T follicular helper cell (primary cell): ENCODE data around the gene RHBDL1.

Source experiments
- DNase-seq: peaks from one replicate; pipeline ENCODE4 v3.0.0-alpha.2; 2020; ENCODE audit warnings: low read depth
- total RNA-seq, 2 experiments: gene quantifications; one replicate each; lab custom pipeline; 2026; lab: John Stamatoyannopoulos, UW

Gene RHBDL1
- total RNA-seq, result 0.48 to 2.8 reads per million in 2 experiments

DNA sequence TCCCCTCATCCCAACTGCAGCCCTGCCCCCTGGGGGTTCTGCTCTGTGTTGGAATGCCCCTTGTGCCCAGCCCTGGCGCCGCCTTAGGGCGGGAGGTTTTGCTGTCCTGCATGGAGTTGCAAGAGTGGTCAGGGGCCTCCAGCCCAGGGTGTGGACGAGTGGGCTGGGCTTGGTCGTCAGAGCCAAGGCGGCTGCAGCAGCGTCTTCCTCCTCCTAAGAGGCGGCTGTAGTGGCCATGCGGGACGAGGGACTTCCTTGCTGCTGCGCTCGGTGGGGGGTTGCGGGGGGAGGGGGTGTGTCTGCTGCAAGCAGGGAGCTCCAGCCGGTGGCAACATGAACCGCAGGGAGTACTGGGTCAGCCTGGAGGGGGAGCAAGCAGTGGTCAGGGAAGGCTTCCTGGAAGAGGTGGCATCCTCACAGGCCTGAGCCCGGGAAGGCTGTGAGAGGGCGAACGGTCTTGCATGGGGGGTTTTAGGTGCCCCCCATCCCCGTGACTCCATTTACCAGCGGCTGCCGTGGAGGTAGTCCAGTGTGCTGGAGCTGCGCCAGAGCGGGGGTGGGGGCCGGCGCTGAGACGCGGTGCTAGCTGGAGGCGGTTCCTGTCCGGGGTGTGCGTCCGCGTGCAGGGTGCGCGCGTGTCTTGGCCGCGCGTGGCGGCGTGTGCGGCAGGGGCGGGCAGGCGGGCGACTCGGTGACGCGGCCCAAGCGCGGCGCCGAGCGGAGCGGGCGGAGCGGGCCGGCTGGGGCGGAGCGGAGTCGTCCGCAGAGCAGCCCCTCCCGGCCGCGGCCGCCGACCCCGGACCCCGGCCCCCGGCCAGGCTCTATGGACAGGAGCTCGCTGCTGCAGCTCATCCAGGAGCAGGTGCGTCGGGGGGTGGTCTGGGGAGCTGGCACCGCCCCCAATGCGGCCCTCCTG, at the start of gene RHBDL1:
Gene RHBDL1, plus strand, starts transcription at position 704 of the 916 bp plus-strand sequence. Its CDS starts 120 bp downstream, at position 824.
- no peak for DNase-seq

DNA sequence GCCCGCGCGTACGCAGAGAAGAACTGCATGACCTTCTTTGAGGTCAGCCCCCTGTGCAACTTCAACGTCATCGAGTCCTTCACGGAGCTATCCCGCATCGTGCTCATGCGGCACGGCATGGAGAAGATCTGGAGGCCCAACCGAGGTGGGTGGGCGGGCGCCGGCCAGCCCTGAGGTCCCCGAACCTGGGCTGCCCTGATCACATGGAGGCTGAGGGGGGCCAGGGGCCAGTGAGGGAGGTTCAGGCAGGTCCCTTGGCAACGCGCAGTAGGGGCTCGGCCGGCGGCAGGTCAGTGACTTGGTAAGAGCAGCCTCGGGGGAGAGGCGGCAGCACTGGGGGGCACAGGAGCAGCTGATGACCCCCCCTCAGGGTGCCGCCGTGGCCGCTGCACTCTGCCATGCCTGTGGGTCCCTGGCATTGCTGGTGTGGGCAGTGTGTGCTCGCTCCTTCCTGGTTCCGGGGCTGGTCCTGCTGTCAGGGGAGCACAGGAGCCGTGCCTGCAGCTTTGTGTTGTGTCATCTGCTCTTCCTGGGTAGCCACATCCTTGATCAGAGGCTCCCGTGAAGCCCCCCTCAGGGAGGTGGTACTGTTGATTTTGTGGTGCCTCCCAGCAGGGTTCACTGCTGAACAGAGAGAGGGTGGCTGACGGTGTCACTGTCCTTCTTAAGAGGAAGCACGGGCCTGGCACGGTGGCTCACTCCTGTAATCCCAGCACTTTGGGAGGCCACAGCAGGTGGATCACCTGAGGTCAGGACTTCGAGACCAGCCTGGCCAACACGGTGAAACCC, 49.3 kb upstream of the RHBDL1 start:
- no peak for DNase-seq

DNA sequence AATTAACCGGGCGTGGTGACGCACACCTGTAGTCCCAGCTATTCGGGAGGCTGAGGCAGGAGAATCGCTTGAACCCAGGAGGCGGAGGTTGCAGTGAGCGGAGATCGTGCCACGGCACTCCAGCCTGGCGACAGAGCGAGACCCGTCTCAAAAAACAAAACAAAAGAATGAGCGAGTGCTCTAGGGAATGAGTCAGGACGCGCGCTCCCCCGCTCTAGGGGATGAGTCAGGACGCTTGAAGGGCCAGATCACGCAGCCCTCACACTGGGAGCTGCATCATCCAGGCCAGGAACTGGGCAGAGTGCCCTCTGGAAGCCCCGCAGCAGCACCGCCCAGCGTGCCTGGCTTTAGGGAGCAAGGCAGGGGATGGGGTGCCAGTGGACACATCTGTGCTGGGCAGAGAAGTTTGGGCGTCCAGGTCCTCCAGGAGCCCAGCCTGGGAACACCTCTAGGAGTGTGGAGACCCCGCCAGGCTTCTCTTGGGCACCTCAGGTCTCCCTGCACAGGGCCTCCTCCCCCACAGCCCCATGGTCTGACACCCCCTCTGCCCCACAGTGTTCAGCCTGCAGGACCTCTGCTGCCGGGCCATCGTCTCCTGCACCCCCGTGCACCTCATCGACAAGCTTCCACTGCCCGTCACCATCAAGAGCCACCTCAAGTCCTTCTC, 48.6 kb upstream of the RHBDL1 start:
- DNase-seq, result no peak

DNA sequence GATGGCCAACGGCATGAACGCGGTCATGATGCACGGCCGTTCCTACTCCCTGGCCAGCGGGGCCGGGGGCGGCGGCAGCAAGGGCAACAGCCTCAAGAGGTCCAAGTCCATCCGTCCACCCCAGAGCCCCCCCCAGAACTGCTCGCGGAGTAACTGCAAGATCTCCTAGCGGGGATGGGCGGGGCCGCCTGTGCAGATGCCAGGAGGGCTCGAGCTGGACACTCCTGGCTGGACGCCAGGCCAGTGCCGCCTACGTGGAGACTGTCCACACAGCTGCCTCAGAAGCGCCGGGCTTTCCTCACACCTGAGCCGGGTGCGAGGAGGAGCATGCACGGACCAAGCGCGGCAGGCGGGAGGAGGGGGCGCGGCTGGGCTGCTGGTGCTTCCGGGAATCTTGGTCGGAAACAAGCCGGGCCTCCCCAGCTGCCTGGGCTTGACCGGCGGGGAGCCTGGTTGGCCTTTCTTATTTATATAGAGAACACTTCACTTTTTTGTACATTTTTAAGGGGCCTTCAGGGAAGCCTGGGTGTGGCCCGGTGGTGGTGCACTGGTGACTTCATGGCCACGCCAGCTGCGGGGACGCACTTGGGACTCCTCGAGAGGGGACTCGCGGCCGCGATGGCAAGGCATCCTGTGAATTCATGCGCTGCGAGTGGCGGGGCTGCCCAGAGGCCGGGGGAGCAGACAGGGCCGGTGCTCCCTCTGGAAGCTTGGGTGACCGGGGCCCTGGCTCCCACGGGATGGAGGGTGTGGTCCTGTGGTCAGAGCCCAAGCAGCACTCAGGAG, 47.8 kb upstream of the RHBDL1 start:
- DNase-seq, result no peak

DNA sequence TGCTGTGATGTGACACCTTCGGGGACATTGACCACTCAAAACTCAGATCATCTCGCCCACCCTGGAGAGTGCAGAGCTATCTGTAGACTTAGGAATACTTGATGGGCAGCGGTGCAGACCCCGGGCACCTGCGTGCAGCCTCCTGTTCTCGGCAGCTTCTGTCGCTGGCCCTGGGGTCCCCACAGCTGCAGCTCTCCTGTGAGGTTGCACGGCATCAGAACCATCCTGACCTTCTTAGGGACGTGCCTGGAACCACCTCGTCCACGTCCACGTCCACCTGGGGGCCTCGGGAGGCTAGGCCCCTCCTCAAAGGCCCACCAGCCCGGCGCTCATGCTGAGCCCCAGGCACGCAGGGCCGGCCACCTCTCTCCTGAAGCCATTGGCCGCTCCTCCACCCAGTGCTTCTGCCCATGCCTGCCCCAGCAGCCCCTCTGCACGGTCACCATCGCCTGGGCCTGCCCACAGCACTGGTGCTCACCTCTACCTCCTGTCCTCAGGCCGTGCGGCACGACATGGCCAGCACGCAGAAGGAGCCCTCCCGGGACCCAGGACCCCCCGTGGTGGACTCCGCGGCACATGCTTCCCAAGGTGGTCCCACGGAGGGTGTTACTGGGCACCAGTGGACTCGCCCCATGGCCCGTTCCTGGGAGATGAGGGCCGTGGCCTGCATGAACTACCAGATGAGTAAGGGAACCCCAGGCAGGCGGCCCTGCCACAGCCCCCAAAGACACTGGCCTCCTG, 47.0 kb upstream of the RHBDL1 start:
- no peak for DNase-seq

DNA sequence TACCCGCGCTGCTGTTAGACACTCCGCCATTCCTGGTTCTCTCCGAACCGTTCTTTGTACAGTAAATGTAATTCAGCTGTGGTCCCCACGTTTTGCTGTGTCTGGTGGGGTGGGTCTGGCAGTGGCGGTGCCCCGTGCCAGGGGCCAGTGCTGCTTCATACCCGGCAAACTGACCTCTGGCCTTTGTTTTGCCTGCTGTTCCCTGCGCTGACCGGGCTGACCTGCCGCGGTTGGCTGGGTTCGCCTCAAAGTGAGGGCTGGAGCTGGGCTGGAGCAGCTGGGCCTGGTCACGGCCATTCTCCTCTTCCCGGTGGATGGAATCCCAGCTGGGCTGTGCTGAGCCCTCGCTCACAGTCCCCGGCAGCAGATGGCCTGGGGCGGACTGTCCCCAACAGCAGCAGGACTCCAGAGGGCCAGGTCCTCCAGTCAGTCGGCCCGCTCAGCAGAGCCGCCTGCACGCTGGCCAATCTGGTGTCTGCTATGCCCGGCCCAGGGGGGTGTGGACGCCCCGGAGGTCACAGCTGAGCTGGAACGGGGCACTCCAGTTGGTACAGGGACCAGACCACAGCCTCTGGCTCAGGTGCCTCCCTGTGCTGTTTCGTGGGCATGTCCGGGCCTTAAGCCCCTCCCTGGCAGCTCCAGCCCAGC, 46.2 kb upstream of the RHBDL1 start:
- no peak for DNase-seq

DNA sequence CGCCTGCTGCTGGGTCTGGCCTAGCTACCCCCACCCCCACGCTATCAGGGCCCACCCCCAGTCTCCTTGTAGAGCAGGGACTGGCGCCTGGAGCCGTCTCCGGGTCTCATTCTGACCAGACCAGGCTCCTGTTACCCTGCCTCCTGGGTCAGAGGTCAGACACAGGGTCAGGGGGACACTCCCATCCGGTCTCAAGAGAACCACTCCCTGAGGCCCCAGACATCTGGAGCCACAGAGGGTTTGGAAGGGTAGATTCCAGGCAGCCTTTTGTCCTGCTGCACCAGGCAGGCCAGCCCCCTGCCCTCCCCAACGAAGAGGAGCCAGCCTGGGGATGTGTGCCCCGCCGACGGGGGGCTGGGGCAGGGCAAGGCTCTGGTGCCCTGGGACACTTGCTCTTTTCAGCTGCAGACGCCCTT, 45.6 kb upstream of the RHBDL1 start:
- DNase-seq, result no peak

DNA sequence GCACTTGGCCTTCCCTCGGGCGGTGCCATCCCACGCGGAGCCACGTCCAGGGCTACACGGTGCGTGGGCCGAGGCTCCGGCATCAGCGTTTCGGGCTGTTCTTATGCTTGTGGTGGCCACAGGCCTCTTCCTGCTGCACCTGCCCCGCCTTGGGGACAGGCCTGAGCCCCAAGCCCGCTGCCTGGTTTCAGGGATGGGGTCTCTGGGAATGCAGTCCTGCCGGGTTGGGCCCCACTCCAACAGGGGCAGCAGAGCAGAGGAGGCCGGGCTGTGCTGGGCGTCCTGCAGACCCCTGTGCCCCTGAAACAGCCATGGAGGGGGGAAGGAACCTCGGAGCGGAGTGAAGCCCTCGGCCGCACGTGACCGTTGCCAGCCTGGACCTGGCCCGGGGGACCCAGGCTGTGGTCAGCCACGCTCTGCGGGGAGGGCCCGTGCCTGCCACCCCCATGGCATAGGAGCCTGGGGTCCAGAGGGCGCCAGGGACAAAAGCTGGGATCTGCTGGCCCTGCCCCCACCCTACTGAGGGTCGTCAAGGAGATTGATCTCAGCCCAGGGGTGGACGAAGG, 45.1 kb upstream of the RHBDL1 start:
- no peak for DNase-seq

DNA sequence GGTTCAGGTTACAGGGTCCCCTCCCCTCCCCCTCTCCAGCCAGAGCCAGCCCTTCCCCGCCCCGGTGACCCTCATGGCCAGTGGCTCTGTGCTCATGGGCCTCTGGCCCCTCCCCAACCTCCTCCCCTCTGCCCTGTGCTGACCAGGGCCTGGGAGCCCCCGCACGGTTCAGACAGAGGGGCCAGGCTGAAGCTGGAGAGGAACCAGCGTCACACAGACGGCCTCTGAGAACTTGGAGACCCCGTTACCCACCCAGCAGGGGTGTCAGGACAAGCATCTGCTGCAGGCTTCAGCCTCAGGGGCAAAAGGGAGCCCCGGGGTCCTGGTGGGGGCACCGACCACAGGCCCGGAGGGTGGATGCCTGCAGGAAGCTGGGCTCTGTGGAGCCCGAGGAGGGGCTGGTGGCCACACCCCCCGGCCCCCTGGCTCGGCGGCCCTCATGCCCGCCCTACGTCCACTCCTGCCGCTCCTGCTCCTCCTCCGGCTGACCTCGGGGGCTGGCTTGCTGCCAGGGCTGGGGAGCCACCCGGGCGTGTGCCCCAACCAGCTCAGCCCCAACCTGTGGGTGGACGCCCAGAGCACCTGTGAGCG, 44.6 kb upstream of the RHBDL1 start, which contains the start of gene WFIKKN1:
Gene WFIKKN1, plus strand, starts transcription at position 171 of the 591 bp plus-strand sequence. Its CDS starts 269 bp downstream, at position 440.
- no peak for DNase-seq

DNA sequence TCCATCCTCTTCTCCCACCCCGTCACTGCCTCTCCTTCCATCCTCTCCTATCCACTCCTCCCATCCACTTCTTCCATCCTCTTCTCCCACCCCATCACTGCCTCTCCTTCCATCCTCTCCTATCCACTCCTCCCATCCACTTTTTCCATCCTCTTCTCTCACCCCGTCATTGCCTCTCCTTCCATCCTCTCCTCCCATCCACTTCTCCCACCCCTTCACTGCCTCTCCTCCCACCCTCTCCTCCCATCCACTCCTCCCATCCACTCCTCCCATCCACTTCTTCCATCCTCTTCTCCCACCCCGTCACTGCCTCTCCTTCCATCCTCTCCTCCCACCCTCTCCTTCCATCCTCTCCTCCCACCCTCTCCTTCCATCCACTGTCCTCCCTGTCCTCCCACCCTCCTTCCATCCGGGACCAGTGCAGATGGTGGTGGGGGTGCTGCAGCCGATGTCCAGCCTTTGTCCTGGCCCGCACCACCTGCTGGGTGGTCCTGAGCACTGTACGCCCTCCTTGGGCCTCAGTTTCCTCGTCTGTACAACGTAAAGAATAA, 43.6 kb upstream of the RHBDL1 start:
- DNase-seq, result no peak

DNA sequence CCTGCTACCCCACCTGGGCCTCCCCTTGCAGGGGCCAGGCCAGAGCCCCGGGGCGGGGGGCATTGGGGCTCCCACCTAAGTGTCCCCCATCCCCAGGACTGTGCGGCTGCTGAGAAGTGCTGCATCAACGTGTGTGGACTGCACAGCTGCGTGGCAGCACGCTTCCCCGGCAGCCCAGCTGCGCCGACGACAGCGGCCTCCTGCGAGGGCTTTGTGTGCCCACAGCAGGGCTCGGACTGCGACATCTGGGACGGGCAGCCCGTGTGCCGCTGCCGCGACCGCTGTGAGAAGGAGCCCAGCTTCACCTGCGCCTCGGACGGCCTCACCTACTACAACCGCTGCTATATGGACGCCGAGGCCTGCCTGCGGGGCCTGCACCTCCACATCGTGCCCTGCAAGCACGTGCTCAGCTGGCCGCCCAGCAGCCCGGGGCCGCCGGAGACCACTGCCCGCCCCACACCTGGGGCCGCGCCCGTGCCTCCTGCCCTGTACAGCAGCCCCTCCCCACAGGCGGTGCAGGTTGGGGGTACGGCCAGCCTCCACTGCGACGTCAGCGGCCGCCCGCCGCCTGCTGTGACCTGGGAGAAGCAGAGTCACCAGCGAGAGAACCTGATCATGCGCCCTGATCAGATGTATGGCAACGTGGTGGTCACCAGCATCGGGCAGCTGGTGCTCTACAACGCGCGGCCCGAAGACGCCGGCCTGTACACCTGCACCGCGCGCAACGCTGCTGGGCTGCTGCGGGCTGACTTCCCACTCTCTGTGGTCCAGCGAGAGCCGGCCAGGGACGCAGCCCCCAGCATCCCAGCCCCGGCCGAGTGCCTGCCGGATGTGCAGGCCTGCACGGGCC, 42.8 kb upstream of the RHBDL1 start:
- DNase-seq, result no peak

DNA sequence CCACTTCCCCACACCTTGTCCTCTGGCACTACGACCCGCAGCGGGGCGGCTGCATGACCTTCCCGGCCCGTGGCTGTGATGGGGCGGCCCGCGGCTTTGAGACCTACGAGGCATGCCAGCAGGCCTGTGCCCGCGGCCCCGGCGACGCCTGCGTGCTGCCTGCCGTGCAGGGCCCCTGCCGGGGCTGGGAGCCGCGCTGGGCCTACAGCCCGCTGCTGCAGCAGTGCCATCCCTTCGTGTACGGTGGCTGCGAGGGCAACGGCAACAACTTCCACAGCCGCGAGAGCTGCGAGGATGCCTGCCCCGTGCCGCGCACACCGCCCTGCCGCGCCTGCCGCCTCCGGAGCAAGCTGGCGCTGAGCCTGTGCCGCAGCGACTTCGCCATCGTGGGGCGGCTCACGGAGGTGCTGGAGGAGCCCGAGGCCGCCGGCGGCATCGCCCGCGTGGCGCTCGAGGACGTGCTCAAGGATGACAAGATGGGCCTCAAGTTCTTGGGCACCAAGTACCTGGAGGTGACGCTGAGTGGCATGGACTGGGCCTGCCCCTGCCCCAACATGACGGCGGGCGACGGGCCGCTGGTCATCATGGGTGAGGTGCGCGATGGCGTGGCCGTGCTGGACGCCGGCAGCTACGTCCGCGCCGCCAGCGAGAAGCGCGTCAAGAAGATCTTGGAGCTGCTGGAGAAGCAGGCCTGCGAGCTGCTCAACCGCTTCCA, 42.0 kb upstream of the RHBDL1 start:
- no peak for DNase-seq

DNA sequence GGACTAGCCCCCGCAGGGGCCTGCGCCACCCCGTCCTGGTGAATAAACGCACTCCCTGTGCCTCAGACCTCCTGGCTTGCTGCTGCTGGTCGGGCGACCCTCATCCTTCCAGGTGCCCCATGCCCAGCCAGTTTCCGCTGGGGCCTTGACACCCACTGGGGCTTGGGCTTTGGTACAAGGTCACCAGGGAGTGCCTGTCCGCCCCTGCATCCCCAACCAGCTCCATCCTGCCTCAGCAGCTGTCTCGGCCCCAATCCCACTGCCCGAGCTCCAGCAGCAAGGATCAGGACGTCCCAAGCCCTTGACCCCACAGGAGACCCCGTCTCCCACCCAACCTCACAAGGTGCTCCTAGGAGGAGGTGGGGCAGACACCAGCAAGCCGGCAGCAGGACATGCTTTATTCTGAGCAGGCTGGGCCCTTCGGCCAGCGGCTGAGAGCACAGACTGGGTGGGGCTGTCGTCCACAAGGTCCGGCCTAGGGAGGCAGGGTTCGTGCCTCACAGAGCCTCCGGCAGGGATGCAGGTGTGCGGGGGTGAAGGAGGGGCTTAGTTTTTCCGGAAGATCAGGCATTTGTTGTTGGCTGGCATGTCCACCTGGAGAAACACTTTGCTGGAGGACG, 41.3 kb upstream of the RHBDL1 start:
- DNase-seq, result no peak

DNA sequence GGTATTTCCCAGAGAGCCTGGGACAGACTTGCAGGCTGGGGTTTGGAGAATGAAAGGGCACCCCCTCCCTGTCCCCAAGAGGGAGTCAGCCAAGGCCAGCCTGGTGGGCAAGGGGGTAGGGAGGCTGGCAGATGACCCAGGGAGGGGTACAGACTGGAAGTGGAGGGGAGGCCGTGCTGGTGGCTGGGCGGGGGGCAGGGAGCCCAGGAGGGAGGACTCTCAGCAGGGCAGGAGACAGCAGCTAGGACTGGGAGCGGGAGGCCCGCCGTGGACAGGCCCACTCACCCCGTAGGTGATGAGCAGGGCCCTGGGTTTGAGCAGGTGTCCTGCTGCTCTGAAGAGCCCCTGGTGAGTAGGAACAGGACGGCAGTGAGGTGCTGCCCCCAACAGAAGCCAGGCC, 40.5 kb upstream of the RHBDL1 start:
- DNase-seq, result no peak

DNA sequence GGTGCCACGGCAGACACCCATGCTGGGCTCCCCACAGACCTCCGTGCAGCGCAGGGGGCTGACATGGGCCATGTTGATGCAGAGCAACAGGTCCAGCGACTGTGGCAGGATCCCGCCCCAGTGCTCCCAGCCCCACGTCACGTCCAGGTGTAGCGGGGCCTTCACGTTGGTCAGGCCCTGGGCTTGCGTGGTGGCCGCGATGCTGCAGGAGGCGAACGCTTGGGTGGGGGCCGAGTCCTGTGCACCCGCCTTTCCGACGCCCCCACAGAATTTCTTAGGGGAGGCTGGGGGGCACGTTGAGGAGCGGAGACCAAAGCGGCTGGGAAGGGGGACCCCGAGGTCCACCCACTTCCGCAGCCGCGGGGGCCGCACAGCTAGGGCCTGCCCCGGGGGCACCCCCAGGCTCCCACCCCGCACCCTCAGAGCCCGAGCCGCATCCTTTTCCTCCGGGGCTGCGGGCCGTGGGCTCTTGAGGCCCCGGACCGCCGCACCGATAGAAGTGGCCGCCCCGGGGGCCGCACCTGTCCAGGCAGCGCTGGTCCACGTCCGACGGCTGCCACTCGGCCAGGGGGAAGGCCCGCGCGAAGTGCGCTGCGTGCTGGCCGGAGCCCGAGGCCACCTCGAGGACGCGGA, 39.8 kb upstream of the RHBDL1 start:
- no peak for DNase-seq
